Activated T-cell treated with anti-CD3 and anti-CD28 coated beads, Interleukin-2, amount 50 U/mL, for 24 hours (primary cell): Measurements from ENCODE around the gene CENPN.
A peak's percentile ranks its signal among the peaks of the same experiment; 100 is the strongest.

Source experiments
- DNase-seq: peaks from one replicate; pipeline ENCODE4 v3.0.0-alpha.2; 2020
- H3K27ac Mint-ChIP-seq: 2 replicates; pipeline ENCODE4 v1.8.0; 2020; ENCODE audit warnings: mild to moderate bottlenecking, mixed read lengths
- H3K27me3 Mint-ChIP-seq: 2 replicates; pipeline ENCODE4 v1.8.0; 2020; ENCODE audit warnings: mixed read lengths
- H3K36me3 Mint-ChIP-seq: 2 replicates; pipeline ENCODE4 v1.8.0; 2020; ENCODE audit warnings: low read depth, mixed read lengths
- H3K4me1 Mint-ChIP-seq: 2 replicates; pipeline ENCODE4 v1.8.0; 2020; ENCODE audit warnings: low read depth, mixed read lengths
- H3K4me3 Mint-ChIP-seq: 2 replicates; pipeline ENCODE4 v1.8.0; 2020; ENCODE audit warnings: mild to moderate bottlenecking, moderate library complexity, mixed read lengths
- H3K9me3 Mint-ChIP-seq: 2 replicates; pipeline ENCODE4 v1.8.0; 2020; ENCODE audit warnings: mixed read lengths

Gene CENPN, protein sequence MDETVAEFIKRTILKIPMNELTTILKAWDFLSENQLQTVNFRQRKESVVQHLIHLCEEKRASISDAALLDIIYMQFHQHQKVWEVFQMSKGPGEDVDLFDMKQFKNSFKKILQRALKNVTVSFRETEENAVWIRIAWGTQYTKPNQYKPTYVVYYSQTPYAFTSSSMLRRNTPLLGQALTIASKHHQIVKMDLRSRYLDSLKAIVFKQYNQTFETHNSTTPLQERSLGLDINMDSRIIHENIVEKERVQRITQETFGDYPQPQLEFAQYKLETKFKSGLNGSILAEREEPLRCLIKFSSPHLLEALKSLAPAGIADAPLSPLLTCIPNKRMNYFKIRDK

GRCh38 chr16:81006813-81007695, at the start of gene CENPN, which contains the start of gene CMC2:
CENPN (plus strand) TSS chr16:81007214; CDS start chr16:81011940, 4,726 bp downstream.
CMC2 (minus strand) TSS chr16:81006885; CDS start chr16:80997394, 9,491 bp downstream.
- peaks cover 60% of the 10 kb centered on the region for H3K4me1 Mint-ChIP-seq
- no peaks in the 10 kb centered on the region for H3K9me3 Mint-ChIP-seq

DNA sequence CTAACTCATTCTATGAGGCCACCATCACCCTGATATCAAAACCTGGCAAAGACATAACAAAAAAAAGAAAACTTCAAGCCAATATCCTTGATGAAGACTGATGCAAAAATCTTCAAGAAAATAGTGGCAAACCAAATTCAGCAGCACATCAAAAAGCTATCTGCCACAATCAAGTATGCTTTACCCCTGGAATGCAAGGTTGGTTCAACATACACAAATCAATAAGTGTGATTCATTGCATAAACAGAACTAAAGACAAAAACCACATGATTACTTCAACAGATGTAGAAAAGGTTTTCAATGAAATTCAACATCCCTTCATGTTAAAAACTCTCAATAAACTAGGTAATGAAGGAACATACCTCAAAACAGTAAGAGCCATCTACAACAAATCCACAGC, 48.7 kb upstream of the CENPN start:
- Mint-ChIP-seq H3K36me3 (peaks cover 17% of the 10 kb centered on the region), H3K27ac (no peak overlapping the region), H3K9me3 (peaks cover 62% of the 10 kb centered on the region), H3K27me3 (no peaks in the 10 kb centered on the region), H3K4me1 (no peaks in the 10 kb centered on the region), H3K4me3 (no peak overlapping the region)
- DNase-seq = no peak

More at GRCh38 chr16:81006813-81007695, at the start of gene CENPN, which contains the start of gene CMC2:
- H3K27ac Mint-ChIP-seq = peak within 1 kb of the TSS; percentile 100
- peak within 1 kb of the TSS; percentile 92 for H3K4me3 Mint-ChIP-seq
- no peaks in the 10 kb centered on the region for H3K27me3 Mint-ChIP-seq
- DNase-seq = peak; percentile 98
- H3K36me3 Mint-ChIP-seq = peaks cover 71% of the 10 kb centered on the region

DNA sequence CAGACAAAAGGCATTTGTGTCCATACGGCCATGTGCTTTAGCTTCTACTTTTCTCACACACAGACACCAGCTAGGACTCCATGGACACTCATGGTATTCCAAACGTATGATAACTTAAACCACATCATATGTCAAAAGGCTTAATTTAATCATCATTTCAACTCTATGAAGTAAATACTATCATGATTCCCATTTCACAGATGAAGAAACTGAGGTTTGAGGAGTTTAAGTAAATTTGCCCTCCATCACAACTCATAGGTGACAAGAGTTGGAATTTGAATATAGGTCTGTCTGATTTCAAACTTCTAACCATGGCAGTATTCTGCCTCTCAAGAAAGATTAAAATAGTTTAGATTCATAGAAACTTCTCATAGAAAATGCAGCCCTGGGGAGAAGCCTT, 44.1 kb upstream of the CENPN start:
- Mint-ChIP-seq H3K4me3 (no peak overlapping the region), H3K4me1 (peaks cover 8% of the 10 kb centered on the region), H3K9me3 (peaks cover 38% of the 10 kb centered on the region), H3K27ac (no peak overlapping the region), H3K36me3 (peaks cover 10% of the 10 kb centered on the region), H3K27me3 (no peaks in the 10 kb centered on the region)
- DNase-seq = no peak

GRCh38 chr16:80964351-80964750, 42.7 kb upstream of the CENPN start:
- no peaks in the 10 kb centered on the region for H3K27me3 Mint-ChIP-seq
- peaks cover 8% of the 10 kb centered on the region for H3K4me1 Mint-ChIP-seq
- peaks cover 24% of the 10 kb centered on the region for H3K9me3 Mint-ChIP-seq
- no peak overlapping the region for H3K4me3 Mint-ChIP-seq
- H3K36me3 Mint-ChIP-seq = peaks cover 12% of the 10 kb centered on the region
- H3K27ac Mint-ChIP-seq = no peak overlapping the region
- no peak for DNase-seq

DNA sequence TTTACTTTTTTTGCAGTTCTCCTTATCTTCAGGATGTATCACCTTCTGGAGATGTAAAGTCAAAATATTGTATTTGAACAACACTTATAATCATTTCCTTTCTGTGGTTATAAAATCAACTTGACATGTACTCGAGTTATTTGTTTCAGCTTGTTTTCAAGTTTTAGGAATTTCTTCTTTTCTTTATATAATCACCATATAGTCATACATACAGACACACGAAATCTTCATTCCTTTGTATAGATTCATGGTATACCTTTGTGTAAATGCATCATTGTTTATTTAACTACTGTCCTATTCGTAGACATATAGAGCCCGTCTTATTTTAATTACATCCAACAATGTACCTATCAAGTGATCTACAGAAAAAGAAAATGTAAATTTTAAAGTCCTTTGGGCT, 40.4 kb upstream of the CENPN start:
- no peak overlapping the region for H3K27ac Mint-ChIP-seq
- peaks cover 21% of the 10 kb centered on the region for H3K36me3 Mint-ChIP-seq
- H3K4me3 Mint-ChIP-seq = no peak overlapping the region
- peaks cover 8% of the 10 kb centered on the region for H3K4me1 Mint-ChIP-seq
- no peaks in the 10 kb centered on the region for H3K27me3 Mint-ChIP-seq
- DNase-seq = no peak
- peaks cover 2% of the 10 kb centered on the region for H3K9me3 Mint-ChIP-seq

- H3K9me3 Mint-ChIP-seq = no peaks in the 10 kb centered on the region
- H3K4me1 Mint-ChIP-seq = peaks cover 15% of the 10 kb centered on the region
- no peak overlapping the region for H3K27ac Mint-ChIP-seq
- H3K27me3 Mint-ChIP-seq = no peaks in the 10 kb centered on the region
- no peak overlapping the region for H3K4me3 Mint-ChIP-seq
- DNase-seq = no peak
- H3K36me3 Mint-ChIP-seq = peaks cover 37% of the 10 kb centered on the region
These were observed 38.5 kb upstream of the CENPN start for GRCh38 chr16:80968386-80969113.

DNA sequence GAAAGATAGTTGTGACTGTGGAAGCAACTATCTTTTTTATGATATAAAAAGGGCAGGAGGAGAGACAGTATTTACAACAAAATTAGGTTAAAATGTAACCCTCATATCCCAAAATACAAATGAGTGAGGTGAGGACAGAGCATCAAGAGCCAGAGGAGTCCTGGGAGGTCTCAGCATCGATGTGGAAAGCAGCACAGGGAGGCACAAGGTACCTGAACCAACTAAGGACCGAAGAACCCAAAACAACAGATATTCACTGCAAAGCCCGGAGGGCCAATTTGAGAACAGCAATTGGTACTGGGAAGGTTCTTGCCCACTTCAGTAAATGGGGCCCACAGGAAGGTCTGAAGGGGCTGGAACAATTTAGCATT, 37.9 kb upstream of the CENPN start:
- Mint-ChIP-seq H3K9me3 (no peaks in the 10 kb centered on the region), H3K27ac (no peak overlapping the region), H3K4me3 (no peak overlapping the region), H3K36me3 (peaks cover 41% of the 10 kb centered on the region), H3K4me1 (peaks cover 15% of the 10 kb centered on the region), H3K27me3 (no peaks in the 10 kb centered on the region)
- DNase-seq = no peak

DNA sequence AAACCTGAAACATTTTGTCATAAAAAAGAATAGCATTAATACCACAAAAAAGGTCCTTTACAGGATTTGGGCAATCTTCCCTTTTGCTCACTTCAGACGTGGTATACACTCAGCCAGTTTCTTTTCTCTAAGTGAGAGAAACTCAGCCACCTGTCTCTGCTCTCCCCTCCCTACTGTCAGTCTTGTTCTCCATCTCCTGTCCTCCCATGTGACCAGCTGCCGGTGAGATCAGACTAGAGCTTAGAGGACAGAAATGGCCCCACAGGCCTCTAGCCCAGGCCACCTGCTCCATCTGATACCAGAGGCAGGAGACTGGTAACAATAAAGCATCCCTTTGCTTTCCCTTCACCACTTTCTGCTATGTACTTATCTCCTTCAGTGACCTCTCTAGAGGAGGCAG, 35.2 kb upstream of the CENPN start:
- peak overlapping the region; percentile 79 for H3K27ac Mint-ChIP-seq
- no peak for DNase-seq
- H3K4me3 Mint-ChIP-seq = no peak overlapping the region
- H3K4me1 Mint-ChIP-seq = peaks cover 11% of the 10 kb centered on the region
- no peaks in the 10 kb centered on the region for H3K27me3 Mint-ChIP-seq
- no peaks in the 10 kb centered on the region for H3K9me3 Mint-ChIP-seq
- peaks cover 66% of the 10 kb centered on the region for H3K36me3 Mint-ChIP-seq

DNA sequence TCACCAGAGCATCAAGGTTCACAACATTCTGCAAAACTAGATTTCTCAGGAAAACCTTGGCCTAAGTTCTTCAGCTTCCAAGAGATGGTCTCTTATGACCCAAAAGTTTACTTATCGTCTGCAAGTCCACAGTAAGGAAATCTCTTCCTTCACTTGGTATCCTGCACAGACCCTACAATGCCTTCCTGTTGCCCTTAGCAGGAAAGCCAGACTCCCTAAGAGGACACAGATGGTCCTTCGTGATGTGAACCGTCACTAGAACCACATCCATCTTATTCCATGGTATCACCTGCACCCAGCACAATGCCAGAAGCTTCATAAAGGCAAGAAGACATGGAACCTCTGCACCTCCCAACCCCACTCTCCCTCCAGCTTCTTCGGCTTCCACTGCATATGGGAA, 34.4 kb upstream of the CENPN start:
- DNase-seq = no peak
- Mint-ChIP-seq H3K27ac (no peak overlapping the region), H3K4me1 (peaks cover 11% of the 10 kb centered on the region)

GRCh38 chr16:80973991-80974390, 33.0 kb upstream of the CENPN start:
- H3K27ac Mint-ChIP-seq = no peak overlapping the region
- peaks cover 82% of the 10 kb centered on the region for H3K36me3 Mint-ChIP-seq
- peaks cover 11% of the 10 kb centered on the region for H3K4me1 Mint-ChIP-seq

More for the DNA sequence above, 34.4 kb upstream of the CENPN start:
- Mint-ChIP-seq H3K9me3 (no peaks in the 10 kb centered on the region), H3K36me3 (peaks cover 74% of the 10 kb centered on the region), H3K27me3 (no peaks in the 10 kb centered on the region), H3K4me3 (no peak overlapping the region)

GRCh38 chr16:80974649-80975376, 32.2 kb upstream of the CENPN start:
- H3K9me3 Mint-ChIP-seq = no peaks in the 10 kb centered on the region
- no peaks in the 10 kb centered on the region for H3K27me3 Mint-ChIP-seq
- H3K4me1 Mint-ChIP-seq = peaks cover 11% of the 10 kb centered on the region
- no peak overlapping the region for H3K4me3 Mint-ChIP-seq
- no peak for DNase-seq
- no peak overlapping the region for H3K27ac Mint-ChIP-seq
- peaks cover 81% of the 10 kb centered on the region for H3K36me3 Mint-ChIP-seq

More at GRCh38 chr16:80973991-80974390, 33.0 kb upstream of the CENPN start:
- DNase-seq = no peak
- Mint-ChIP-seq H3K9me3 (no peaks in the 10 kb centered on the region), H3K4me3 (no peak overlapping the region), H3K27me3 (no peaks in the 10 kb centered on the region)

DNA sequence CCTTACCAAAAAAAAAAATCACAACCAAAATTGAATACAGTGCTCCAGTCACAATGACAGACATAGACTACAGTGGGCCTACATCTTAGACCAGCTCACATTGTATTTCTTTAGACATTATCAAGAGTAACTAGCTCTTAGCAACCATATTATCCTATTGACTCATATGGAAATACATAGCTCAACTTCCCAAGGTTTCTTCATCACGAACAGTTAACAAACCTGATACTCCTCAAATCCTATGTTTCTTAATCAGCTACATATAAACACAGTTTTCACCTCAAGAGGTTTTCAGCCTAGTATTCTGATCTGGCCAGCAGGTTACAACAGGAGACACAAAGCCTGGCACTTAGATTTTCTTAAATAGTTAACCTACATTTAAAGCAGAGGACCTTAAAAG, 30.1 kb upstream of the CENPN start:
- Mint-ChIP-seq H3K36me3 (peaks cover 87% of the 10 kb centered on the region), H3K4me3 (no peak overlapping the region), H3K27me3 (no peaks in the 10 kb centered on the region), H3K9me3 (no peaks in the 10 kb centered on the region), H3K27ac (no peak overlapping the region), H3K4me1 (peaks cover 8% of the 10 kb centered on the region)
- no peak for DNase-seq

DNA sequence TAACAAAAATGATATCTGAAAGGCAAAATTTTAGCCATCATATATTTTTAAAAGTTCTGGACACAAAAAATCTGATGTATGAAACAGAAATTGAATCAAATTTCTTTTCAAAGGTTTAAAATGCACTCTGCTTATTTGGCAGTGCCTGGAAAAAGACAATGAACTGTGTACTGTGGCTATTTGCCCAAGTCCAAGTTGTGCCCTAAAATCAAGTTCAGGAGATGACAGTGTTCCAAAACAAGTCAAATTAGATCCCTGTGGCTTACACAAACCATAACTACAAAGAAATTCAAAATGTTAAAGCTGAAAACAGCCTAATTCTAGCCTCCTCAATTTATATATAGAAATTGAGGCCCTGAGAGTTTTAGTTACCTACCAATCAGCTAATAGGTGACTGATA, 25.9 kb upstream of the CENPN start:
- H3K36me3 Mint-ChIP-seq = peaks cover 71% of the 10 kb centered on the region

GRCh38 chr16:80982646-80983045, 24.4 kb upstream of the CENPN start:
- no peak overlapping the region for H3K27ac Mint-ChIP-seq
- no peak for DNase-seq
- no peaks in the 10 kb centered on the region for H3K27me3 Mint-ChIP-seq
- H3K4me3 Mint-ChIP-seq = no peak overlapping the region
- H3K4me1 Mint-ChIP-seq = peaks cover 23% of the 10 kb centered on the region
- H3K9me3 Mint-ChIP-seq = no peaks in the 10 kb centered on the region
- H3K36me3 Mint-ChIP-seq = peaks cover 66% of the 10 kb centered on the region

More for the DNA sequence above, 25.9 kb upstream of the CENPN start:
- DNase-seq = no peak
- Mint-ChIP-seq H3K9me3 (no peaks in the 10 kb centered on the region), H3K4me3 (no peak overlapping the region), H3K4me1 (peaks cover 12% of the 10 kb centered on the region), H3K27me3 (no peaks in the 10 kb centered on the region), H3K27ac (no peak overlapping the region)
